Kasumi-1 (cell line): ENCODE measurements around the gene ACTL7A.

ENCODE experiments used
- DNase-seq, 2 experiments: peaks; one replicate each; lab custom pipeline; 2025; lab: John Stamatoyannopoulos, UW

Gene ACTL7A

GRCh38 chr9:108850293-108850897 is 11.7 kb upstream of the ACTL7A start:
- DNase-seq = peak; percentile 22 to 37

- DNase-seq = no peak
Observed at GRCh38 chr9:108851138-108851537, 10.9 kb upstream of the ACTL7A start.

GRCh38 chr9:108852079-108852478 is 10.0 kb upstream of the ACTL7A start:
- no peak for DNase-seq

GRCh38 chr9:108854094-108854493 is 8.0 kb upstream of the ACTL7A start:
- no peak for DNase-seq

GRCh38 chr9:108854641-108855528 is 7.2 kb upstream of the ACTL7A start:
- DNase-seq = no peak

- no peak for DNase-seq
Observed at GRCh38 chr9:108855529-108855886, 6.6 kb upstream of the ACTL7A start.

- no peak for DNase-seq
Observed at GRCh38 chr9:108855888-108856287, 6.2 kb upstream of the ACTL7A start, which contains the start of gene ACTL7B. Gene ACTL7B, minus strand, starts transcription at chr9:108855986. Its CDS starts 56 bp downstream, at chr9:108855930.

GRCh38 chr9:108857572-108857971 is 4.5 kb upstream of the ACTL7A start:
- DNase-seq = no peak

- no peak for DNase-seq
Observed at GRCh38 chr9:108859459-108860114, 2.5 kb upstream of the ACTL7A start.

- DNase-seq = peak in 1 of 2 experiments; percentile 9
Observed at GRCh38 chr9:108860354-108860753, 1.7 kb upstream of the ACTL7A start.

GRCh38 chr9:108860764-108861163 is 1.3 kb upstream of the ACTL7A start:
- DNase-seq = no peak

GRCh38 chr9:108861464-108861863 is 602 bp upstream of the ACTL7A start:
- no peak for DNase-seq

- DNase-seq = no peak
Observed at GRCh38 chr9:108863891-108864290, 1.8 kb downstream of the ACTL7A start.

- DNase-seq = no peak
Observed at GRCh38 chr9:108864446-108864845, 2.4 kb downstream of the ACTL7A start.

- no peak for DNase-seq
Observed at GRCh38 chr9:108865037-108865436, 3.0 kb downstream of the ACTL7A start.

- DNase-seq = no peak
Observed at GRCh38 chr9:108866001-108866420, 3.9 kb downstream of the ACTL7A start.

GRCh38 chr9:108867116-108867515 is 5.0 kb downstream of the ACTL7A start:
- no peak for DNase-seq

- no peak for DNase-seq
Observed at GRCh38 chr9:108867829-108868228, 5.8 kb downstream of the ACTL7A start.

GRCh38 chr9:108869092-108869725 is 7.1 kb downstream of the ACTL7A start:
- DNase-seq = no peak

GRCh38 chr9:108874058-108874788 is 12.2 kb downstream of the ACTL7A start:
- DNase-seq = no peak

GRCh38 chr9:108876425-108876824 is 14.4 kb downstream of the ACTL7A start:
- no peak for DNase-seq

GRCh38 chr9:108877524-108877923 is 15.5 kb downstream of the ACTL7A start:
- DNase-seq = no peak
